ENCODE measurements around the gene PXT1.
A peak's percentile ranks its signal among the peaks of the same experiment; 100 is the strongest.

The PXT1 gene

GRCh38 chr6:36378243-36378920 is 64.3 kb downstream of the PXT1 start:
- DNase-seq (ENCODE audit: low spot score), result peak; percentile 50
- in situ Hi-C loops (cut with MboI; ENCODE audit: low sequenced_read_pairs, unreplicated experiment), result no loop called here
- TF ChIP-seq CTCF (IDR thresholded peaks at IDR 0.05; ENCODE audit: borderline replicate concordance, control extremely low read depth, extremely low read depth, insufficient read depth, missing control alignments), result no peak

- TF ChIP-seq CTCF (IDR thresholded peaks at IDR 0.05; ENCODE audit: borderline replicate concordance, control extremely low read depth, extremely low read depth, insufficient read depth, missing control alignments), result no peak
- in situ Hi-C loops (cut with MboI; ENCODE audit: low sequenced_read_pairs, unreplicated experiment), result no loop called here
- no peak for DNase-seq (ENCODE audit: low spot score)
These were observed 65.1 kb downstream of the PXT1 start for GRCh38 chr6:36377594-36377993.

- in situ Hi-C loops (cut with MboI; ENCODE audit: low sequenced_read_pairs, unreplicated experiment), result no loop called here
- no peak for DNase-seq (ENCODE audit: low spot score)
- TF ChIP-seq CTCF (IDR thresholded peaks at IDR 0.05; ENCODE audit: borderline replicate concordance, control extremely low read depth, extremely low read depth, insufficient read depth, missing control alignments), result no peak
These were observed 65.9 kb downstream of the PXT1 start for GRCh38 chr6:36376742-36377141.

GRCh38 chr6:36376183-36376582 is 66.5 kb downstream of the PXT1 start:
- no peak for DNase-seq (ENCODE audit: low spot score)
- no peak for TF ChIP-seq CTCF (IDR thresholded peaks at IDR 0.05; ENCODE audit: borderline replicate concordance, control extremely low read depth, extremely low read depth, insufficient read depth, missing control alignments)
- in situ Hi-C loops (cut with MboI; ENCODE audit: low sequenced_read_pairs, unreplicated experiment), result no loop called here

- TF ChIP-seq CTCF (IDR thresholded peaks at IDR 0.05; ENCODE audit: borderline replicate concordance, control extremely low read depth, extremely low read depth, insufficient read depth, missing control alignments), result no peak
- no peak for DNase-seq (ENCODE audit: low spot score)
- in situ Hi-C loops (cut with MboI; ENCODE audit: low sequenced_read_pairs, unreplicated experiment), result no loop called here
These were observed 67.0 kb downstream of the PXT1 start for GRCh38 chr6:36375644-36376155.

- no peak for TF ChIP-seq CTCF (IDR thresholded peaks at IDR 0.05; ENCODE audit: borderline replicate concordance, control extremely low read depth, extremely low read depth, insufficient read depth, missing control alignments)
- no peak for DNase-seq (ENCODE audit: low spot score)
- in situ Hi-C loops (cut with MboI; ENCODE audit: low sequenced_read_pairs, unreplicated experiment), result no loop called here
These were observed 67.7 kb downstream of the PXT1 start for GRCh38 chr6:36374972-36375371.

All from GM13976 (cell line).